ENCODE results near the gene SMYD2.
A peak's percentile ranks its signal among the peaks of the same experiment; 100 is the strongest.

The SMYD2 gene

DNA sequence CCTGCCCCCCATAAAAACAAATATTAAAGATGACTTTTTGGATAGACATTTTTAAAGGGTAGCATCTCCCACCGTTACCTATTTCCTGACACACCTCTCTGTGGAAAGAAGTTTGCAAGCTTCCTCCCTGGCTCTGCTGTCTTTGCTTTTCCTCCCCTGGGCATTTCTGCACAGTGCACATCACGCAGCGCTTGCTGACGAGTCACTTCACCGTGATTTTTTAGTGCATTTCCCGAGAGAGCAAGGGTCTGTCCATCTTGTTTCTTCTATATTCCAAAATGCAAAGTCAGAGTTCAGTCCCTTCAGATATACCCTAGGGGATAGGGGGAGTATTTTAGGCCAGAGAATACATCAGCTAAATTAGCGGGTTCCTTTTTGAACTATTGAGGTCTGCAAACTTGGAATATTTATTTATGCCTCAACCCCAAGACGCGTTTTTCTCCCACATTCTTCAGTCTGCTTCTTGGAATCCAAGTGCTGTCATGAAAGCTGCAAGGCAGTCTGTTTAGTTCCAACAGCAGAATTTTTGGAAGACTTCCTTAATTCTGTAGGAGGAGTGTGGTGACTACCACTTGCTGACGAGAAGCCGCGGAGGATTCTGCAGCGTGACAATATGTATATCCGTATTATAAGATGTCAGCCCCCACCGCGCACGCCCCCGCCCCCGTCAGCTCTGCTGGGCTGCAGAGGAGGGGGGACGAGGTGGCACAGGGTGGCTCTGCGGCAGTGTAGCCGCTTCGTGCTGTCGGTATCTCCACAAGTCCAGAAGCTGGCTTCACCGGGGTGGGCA lies 22.4 kb downstream of the SMYD2 start:
- no peak for DNase-seq (ENCODE audit: low read depth in 2 of 2)

GRCh38 chr1:214305164-214305751 lies 24.3 kb downstream of the SMYD2 start:
- no peak for DNase-seq (ENCODE audit: low read depth in 2 of 2)

DNA sequence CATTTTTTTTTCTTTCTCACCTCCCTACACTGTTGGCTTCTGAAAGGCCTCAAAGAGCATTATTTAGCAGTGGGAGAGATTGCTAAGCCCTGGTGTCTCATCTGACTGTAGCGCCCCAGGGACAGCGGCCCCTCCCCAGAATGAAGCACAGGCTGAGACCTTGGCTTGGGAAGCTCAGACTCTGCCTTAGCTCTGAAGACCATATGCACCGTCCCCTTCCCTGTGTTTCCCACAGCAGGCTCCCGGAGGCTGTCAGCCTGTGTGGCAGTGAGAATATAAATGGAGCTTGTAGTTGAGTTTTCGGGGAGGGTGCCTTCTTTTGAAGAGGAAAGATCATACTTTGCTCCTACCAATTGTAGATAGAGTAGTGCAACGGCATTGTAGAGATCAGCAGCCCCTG lies 25.3 kb downstream of the SMYD2 start:
- no peak for DNase-seq (ENCODE audit: low read depth in 2 of 2)

- DNase-seq (ENCODE audit: low read depth in 2 of 2) = no peak
Observed at GRCh38 chr1:214310010-214310409, 29.1 kb downstream of the SMYD2 start.

DNA sequence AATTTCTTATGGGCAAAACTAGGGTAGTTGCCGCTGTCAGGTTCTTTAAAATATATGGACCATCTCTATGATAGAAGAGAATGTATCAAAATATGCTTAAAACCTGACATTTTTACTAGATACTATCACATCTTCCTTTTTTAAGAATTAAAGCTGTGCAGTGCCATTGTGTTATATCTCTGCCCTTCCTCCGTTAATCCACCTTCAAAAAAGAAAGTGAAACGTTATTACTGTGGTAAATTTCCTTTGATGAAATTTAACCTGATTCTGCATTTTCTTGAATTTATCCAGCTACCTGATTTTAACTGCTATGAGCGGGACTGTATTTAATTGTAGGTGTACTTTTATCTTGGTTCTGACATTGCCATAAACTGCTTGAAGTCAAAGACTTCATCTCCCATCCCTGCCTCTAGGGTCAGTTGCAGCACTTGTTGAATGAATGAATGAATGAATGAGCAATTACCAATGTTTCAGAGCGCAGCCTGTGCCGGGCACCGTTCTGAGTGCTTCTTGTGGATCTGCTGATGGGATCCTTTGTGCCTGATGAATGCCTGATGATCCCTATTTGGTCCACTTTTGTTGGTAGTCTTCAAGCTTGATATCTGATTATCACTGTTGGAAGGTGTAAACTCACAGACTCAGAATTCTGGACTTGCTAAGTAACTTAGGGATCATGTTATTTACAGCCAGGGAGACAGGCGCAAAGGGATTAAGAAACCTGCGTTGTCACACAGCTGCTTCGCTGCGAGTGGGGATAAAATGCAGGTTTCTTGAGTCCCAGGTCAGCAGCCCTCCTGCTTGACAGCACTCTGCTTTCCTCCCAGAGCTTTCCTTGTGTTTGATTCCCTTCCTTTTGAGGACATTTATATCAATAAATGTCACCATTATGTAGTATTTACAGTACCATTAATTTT lies 30.1 kb downstream of the SMYD2 start:
- DNase-seq (ENCODE audit: low read depth in 2 of 2) = no peak

- no peak for DNase-seq (ENCODE audit: low read depth in 2 of 2)
Observed at GRCh38 chr1:214312530-214313051, 31.6 kb downstream of the SMYD2 start.

GRCh38 chr1:214314178-214314843 lies 33.4 kb downstream of the SMYD2 start:
- no peak for DNase-seq (ENCODE audit: low read depth in 2 of 2)

DNA sequence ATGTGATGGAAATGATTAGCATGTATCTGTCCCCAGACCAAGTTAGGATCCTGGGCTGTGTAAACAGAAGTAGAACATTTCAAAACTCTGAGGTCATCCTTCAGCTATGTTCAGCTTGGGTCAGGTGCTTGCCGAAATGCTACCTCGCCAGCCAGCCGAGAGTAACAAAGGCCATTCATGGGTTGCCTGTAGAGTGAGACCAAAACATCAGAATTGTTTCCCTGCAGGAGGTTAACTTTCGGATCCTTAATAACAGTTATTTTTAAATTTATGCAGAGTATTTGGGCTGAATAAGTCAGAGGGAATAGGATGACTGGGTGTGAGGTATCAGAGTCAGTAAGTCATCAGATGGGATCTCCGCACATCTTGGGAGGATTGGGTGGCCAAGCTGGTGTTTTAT lies 35.6 kb downstream of the SMYD2 start:
- no peak for DNase-seq (ENCODE audit: low read depth in 2 of 2)

DNA sequence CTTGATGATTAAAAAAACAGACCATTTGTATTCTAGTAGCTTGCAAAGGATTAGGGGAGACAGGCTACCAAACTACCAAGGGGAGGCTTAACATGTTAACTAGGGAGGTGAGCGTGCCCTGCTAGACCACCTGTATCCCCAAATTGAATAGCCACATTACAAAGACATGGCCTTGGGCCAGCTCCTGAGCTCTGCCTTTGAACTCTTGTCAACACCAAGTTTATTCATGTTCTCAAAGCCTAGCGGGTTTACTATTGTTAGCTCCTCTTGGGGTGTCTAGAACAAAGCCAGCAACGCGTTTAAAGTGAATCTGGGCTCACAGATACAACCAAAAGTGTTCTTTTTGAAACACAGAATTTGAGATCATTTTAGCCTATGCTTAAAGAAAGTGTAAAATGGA lies 36.3 kb downstream of the SMYD2 start:
- DNase-seq (ENCODE audit: low read depth in 2 of 2) = no peak

DNA sequence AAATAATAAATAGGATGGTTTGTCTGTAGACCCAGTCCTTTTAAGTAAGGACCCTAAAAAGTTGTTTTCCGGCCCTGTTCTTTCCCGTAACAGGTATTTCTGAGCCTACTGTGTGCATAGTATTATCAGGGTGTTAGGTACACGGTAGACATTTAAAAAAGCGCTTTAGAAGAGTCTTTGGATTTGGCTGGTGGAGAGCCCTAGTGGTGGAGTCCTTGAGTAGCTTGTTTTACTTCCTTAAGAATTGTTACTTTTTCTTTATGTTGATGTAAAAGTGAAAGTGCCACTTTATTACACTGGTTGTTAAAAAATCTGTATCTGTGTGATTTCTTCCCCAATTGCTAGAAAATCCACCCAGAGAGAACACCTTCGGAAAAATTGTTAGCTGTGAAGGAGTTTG lies 36.8 kb downstream of the SMYD2 start:
- no peak for DNase-seq (ENCODE audit: low read depth in 2 of 2)

GRCh38 chr1:214318356-214318755 lies 37.4 kb downstream of the SMYD2 start:
- no peak for DNase-seq (ENCODE audit: low read depth in 2 of 2)

- DNase-seq (ENCODE audit: low read depth in 2 of 2) = no peak
Observed at GRCh38 chr1:214318956-214319736, 38.2 kb downstream of the SMYD2 start.

DNA sequence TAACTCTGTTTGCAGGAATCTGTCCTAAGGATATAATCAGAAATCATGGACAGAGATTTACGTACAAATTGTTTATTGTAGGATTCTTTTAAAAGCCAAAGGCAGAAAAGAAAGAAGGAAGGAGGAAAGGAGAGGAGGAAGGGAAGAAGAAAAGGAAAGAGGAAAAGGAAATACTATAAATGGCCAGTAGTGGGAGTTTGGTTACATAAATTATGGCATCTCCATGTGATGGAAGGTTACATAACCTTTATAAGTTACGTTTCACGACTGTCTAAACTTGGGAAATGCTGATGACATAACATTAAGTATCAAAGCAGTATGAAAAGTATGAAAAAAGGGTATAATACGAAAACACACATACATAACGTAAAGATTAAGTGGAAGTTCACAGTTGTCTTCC lies 39.0 kb downstream of the SMYD2 start:
- DNase-seq (ENCODE audit: low read depth in 2 of 2) = no peak

GRCh38 chr1:214321705-214322453 lies 40.9 kb downstream of the SMYD2 start:
- no peak for DNase-seq (ENCODE audit: low read depth in 2 of 2)

DNA sequence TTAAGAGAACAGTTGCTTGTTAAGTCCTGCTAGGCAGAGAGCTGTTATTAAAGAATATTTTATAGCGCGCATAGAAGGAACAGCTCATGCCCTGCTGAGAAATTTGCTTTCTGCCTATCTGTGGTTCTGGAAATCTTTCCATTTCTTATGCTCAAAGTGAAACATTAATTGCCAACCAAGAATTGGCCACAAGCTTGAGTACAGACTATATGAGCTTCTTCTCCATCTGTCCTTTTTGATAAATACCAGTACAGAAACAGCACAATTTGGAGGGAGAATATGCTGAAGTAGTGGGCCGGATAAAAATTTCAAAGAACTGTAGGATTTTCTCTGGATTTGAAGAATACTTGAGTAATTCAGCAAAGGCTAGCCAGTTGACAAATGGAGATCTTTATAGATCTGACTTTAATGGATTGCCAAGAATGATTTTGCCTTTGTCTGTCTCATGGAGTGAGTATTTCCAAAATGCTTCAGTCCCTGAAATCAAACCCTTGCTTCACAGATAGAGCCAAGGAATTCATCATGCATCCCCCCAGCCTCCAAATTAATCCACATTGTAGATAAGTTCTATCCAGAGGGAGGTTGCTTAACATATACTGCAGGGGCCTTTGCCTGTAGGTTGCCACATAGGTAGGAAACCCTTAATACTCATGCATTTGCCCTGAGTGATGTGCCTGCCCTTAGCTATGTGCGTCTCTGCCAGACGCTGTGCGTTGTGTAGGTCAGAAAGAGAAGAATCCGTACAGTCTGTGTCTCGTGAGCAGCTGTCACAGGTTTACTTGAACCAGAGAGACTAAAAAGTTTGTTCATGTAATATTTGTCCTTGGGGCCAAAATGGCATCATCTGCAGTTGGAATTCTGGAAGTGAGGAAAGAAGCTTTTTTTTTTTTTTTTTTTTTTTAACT lies 44.2 kb downstream of the SMYD2 start:
- no peak for DNase-seq (ENCODE audit: low read depth in 2 of 2)

GRCh38 chr1:214326406-214326805 lies 45.4 kb downstream of the SMYD2 start:
- no peak for DNase-seq (ENCODE audit: low read depth in 2 of 2)

DNA sequence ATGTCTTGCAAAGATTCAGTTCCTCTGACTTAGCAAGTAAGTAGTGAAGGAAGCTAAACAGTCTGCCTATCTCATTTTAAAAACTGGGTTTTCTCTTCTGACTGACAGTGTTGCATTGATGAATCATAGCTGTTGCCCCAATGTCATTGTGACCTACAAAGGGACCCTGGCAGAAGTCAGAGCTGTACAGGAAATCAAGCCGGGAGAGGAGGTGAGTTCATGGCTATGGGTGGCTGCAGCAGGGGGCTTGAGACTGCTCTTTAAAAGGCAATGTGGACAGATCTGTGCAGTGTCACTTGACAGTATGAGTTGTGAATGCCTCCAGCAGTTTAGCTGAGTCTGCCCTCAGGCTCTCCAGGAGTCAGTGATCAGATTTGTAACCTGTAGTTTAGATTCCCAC lies 46.6 kb downstream of the SMYD2 start:
- DNase-seq (ENCODE audit: low read depth in 2 of 2) = no peak

- peak; percentile 47 to 58 for DNase-seq (ENCODE audit: low read depth in 2 of 2)
Observed at GRCh38 chr1:214328770-214329469, 48.0 kb downstream of the SMYD2 start.

Data from stimulated activated CD8-positive, alpha-beta memory T cell treated with anti-CD3 and anti-CD28 coated beads, Interleukin-2, amount 100 ng/mL, for 1 hour (primary cell).